Measurements from ENCODE around the gene NFATC2.

Gene NFATC2

GRCh38 chr20:51493346-51493791, 49.1 kb downstream of the NFATC2 start:
- H3K9ac ChIP-seq (ENCODE audit: low read length) = no peak overlapping the region
- no peak for TF ChIP-seq EZH2phosphoT487 (IDR thresholded peaks at IDR 0.05; ENCODE audit: low read depth)
- TF ChIP-seq, protein P1, sequence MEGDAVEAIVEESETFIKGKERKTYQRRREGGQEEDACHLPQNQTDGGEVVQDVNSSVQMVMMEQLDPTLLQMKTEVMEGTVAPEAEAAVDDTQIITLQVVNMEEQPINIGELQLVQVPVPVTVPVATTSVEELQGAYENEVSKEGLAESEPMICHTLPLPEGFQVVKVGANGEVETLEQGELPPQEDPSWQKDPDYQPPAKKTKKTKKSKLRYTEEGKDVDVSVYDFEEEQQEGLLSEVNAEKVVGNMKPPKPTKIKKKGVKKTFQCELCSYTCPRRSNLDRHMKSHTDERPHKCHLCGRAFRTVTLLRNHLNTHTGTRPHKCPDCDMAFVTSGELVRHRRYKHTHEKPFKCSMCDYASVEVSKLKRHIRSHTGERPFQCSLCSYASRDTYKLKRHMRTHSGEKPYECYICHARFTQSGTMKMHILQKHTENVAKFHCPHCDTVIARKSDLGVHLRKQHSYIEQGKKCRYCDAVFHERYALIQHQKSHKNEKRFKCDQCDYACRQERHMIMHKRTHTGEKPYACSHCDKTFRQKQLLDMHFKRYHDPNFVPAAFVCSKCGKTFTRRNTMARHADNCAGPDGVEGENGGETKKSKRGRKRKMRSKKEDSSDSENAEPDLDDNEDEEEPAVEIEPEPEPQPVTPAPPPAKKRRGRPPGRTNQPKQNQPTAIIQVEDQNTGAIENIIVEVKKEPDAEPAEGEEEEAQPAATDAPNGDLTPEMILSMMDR (IDR thresholded peaks at IDR 0.05; ENCODE audit: low read depth, low read length) = no peak

DNA sequence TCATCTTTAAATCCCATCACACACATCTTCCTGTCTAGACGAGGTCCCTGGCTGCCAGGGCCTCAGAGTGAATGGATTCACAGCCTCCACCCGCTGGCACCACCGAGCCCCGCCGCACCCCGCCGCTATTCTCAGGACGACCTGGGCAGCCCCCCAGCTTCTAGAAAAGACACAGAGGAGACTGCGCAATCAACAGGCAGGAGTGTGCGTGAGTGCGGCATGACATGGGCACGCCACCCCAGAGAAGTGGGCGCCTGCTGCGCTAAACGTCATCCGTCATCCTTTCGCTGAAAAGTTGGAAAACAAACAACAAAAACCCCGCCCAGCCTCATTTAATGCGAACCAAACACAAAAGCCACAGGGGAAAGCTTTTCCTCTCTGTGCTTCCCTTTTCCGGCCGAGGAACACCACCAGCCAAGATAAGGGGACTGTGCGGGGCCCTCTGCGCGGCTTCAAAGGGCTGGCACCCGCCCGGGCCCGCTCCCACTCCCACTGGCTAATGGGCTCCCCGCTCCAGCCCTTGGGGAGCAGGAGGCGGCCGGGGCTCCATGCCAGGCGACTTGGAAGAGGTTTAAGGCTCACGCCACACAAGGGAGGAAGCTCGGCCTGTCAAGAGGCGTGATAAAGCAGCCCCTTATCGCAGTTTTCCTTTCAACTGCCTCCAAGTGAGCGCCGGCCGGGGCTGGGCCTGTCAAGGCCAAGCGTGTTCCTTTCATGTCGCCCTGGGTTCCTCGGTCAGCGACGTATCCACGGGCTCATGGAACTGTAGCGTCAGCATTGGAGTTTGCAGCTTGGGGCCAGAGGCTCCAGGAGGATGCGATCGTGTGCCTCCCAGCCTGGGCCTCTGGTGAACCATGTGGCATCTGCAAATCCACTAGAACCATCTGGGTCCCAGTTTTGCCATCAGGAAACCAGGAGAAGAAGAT, 50.1 kb downstream of the NFATC2 start:
- H3K9ac ChIP-seq (ENCODE audit: low read length) = no peak overlapping the region
- no peak overlapping the region for H3K4me2 ChIP-seq (ENCODE audit: low read length)
- H3K79me2 ChIP-seq (ENCODE audit: low read length) = peaks cover 91% of the 10 kb centered on the region
- H2AFZ ChIP-seq (ENCODE audit: low read depth, low read length) = no peak overlapping the region
- peaks cover 97% of the 10 kb centered on the region for H4K20me1 ChIP-seq (ENCODE audit: insufficient read depth, low read length)
- H3K36me3 ChIP-seq (replicated peaks; ENCODE audit: low read depth, low read length) = peaks cover 73% of the 10 kb centered on the region
- no peak overlapping the region for H3K27ac ChIP-seq (ENCODE audit: low read length)
- TF ChIP-seq, protein P1 (IDR thresholded peaks at IDR 0.05; ENCODE audit: low read depth, low read length) = no peak
- H3K27me3 ChIP-seq (ENCODE audit: low read depth, low read length) = no peaks in the 10 kb centered on the region
- H3K4me3 ChIP-seq (ENCODE audit: low read length) = no peak overlapping the region
- H3K4me1 ChIP-seq (ENCODE audit: low read length) = peaks cover 25% of the 10 kb centered on the region
- no peaks in the 10 kb centered on the region for H3K9me3 ChIP-seq (ENCODE audit: insufficient read depth, low read length)

More at GRCh38 chr20:51493346-51493791, 49.1 kb downstream of the NFATC2 start:
- Histone ChIP-seq H3K27me3 (ENCODE audit: low read depth, low read length) (no peaks in the 10 kb centered on the region), H3K4me2 (ENCODE audit: low read length) (no peak overlapping the region), H2AFZ (ENCODE audit: low read depth, low read length) (no peak overlapping the region), H4K20me1 (ENCODE audit: insufficient read depth, low read length) (peaks cover 97% of the 10 kb centered on the region), H3K27ac (ENCODE audit: low read length) (no peak overlapping the region), H3K4me1 (ENCODE audit: low read length) (peaks cover 35% of the 10 kb centered on the region), H3K9me3 (ENCODE audit: insufficient read depth, low read length) (no peaks in the 10 kb centered on the region), H3K36me3 (replicated peaks; ENCODE audit: low read depth, low read length) (peaks cover 70% of the 10 kb centered on the region), H3K79me2 (ENCODE audit: low read length) (peaks cover 96% of the 10 kb centered on the region), H3K4me3 (ENCODE audit: low read length) (no peak overlapping the region)

GRCh38 chr20:51491393-51491792, 51.1 kb downstream of the NFATC2 start:
- Histone ChIP-seq H3K79me2 (ENCODE audit: low read length) (peaks cover 85% of the 10 kb centered on the region), H3K9ac (ENCODE audit: low read length) (no peak overlapping the region), H3K4me1 (ENCODE audit: low read length) (peaks cover 17% of the 10 kb centered on the region), H2AFZ (ENCODE audit: low read depth, low read length) (no peak overlapping the region), H4K20me1 (ENCODE audit: insufficient read depth, low read length) (peaks cover 96% of the 10 kb centered on the region), H3K4me3 (ENCODE audit: low read length) (no peak overlapping the region), H3K36me3 (replicated peaks; ENCODE audit: low read depth, low read length) (peaks cover 68% of the 10 kb centered on the region), H3K27me3 (ENCODE audit: low read depth, low read length) (no peaks in the 10 kb centered on the region), H3K9me3 (ENCODE audit: insufficient read depth, low read length) (no peaks in the 10 kb centered on the region), H3K4me2 (ENCODE audit: low read length) (no peak overlapping the region), H3K27ac (ENCODE audit: low read length) (no peak overlapping the region)
- TF ChIP-seq EZH2phosphoT487 (IDR thresholded peaks at IDR 0.05; ENCODE audit: low read depth) = no peak
- TF ChIP-seq, protein P1 (IDR thresholded peaks at IDR 0.05; ENCODE audit: low read depth, low read length) = no peak

- peaks cover 66% of the 10 kb centered on the region for H3K36me3 ChIP-seq (replicated peaks; ENCODE audit: low read depth, low read length)
- H3K27ac ChIP-seq (ENCODE audit: low read length) = no peak overlapping the region
- peaks cover 80% of the 10 kb centered on the region for H3K79me2 ChIP-seq (ENCODE audit: low read length)
- H3K4me3 ChIP-seq (ENCODE audit: low read length) = no peak overlapping the region
- H2AFZ ChIP-seq (ENCODE audit: low read depth, low read length) = no peak overlapping the region
- no peak overlapping the region for H3K4me2 ChIP-seq (ENCODE audit: low read length)
- peaks cover 15% of the 10 kb centered on the region for H3K4me1 ChIP-seq (ENCODE audit: low read length)
- H3K27me3 ChIP-seq (ENCODE audit: low read depth, low read length) = no peaks in the 10 kb centered on the region
- peaks cover 93% of the 10 kb centered on the region for H4K20me1 ChIP-seq (ENCODE audit: insufficient read depth, low read length)
- no peak overlapping the region for H3K9ac ChIP-seq (ENCODE audit: low read length)
- H3K9me3 ChIP-seq (ENCODE audit: insufficient read depth, low read length) = no peaks in the 10 kb centered on the region
- no peak for TF ChIP-seq EZH2phosphoT487 (IDR thresholded peaks at IDR 0.05; ENCODE audit: low read depth)
- TF ChIP-seq, protein P1 (IDR thresholded peaks at IDR 0.05; ENCODE audit: low read depth, low read length) = no peak
These were observed 51.9 kb downstream of the NFATC2 start for GRCh38 chr20:51490635-51491034.

Measured in OCI-LY3 (cell line).